Measurements from ENCODE around the gene ACTRT2. TPM values are rescaled to one million over a fixed set of nuclear protein-coding genes. Genes with fewer than 3 reads are reported as not detected.
A peak's percentile ranks its signal among the peaks of the same experiment; 100 is the strongest.

The ACTRT2 gene
- total and polyA plus RNA-seq, 2 donors (not counting 3 experiments of a cell fraction or from before 2014, with no cell fraction given): not detected

DNA sequence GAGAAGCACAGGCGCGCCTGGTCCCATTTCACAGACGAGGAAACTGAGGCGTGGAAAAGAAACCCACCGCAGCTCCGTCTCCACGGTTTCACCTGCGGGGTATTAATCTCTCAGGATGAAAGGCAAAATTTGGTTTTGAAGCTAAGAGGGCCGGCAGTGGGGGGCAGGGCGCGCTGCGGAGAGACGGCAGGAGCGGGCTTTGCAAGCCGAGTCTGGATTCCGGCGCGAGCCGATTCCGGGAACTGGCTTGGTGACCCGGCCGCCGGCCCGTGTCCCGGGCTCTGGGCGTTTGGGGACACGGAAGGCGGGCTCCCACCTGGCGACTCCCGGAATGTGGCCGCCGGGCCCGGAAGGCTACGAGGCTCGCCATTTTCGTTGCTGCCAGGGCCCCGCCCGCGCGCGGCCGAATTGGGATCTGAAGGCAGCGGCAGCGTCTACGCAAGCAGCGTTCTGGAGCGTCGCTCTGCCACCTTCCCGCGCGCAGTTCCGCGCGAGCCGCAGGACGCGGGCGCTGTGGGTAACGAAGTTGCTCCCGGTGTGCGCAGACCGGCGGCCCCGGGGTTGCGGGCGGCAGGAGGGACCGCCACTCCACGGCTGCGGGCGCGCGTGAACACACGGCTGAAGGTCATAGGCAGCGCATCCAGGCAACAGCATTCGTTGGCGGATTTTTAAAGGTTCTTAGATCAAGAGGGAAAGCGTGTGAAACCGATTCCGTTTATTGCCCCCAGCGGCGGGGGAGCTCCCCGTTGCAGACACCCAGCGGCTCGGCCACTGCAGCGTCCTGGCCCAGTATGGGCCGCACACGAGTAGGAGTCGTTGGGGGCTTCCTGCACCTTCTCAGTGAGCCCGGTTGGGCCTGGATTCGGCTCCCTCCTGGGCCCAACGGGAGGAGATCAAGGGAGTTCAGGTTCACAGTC, 42.4 kb downstream of the ACTRT2 start:
- no peak overlapping the region for H2AFZ ChIP-seq (ENCODE audit: low read depth, low read length)
- H3K9me1 ChIP-seq (replicated peaks; ENCODE audit: control insufficient read depth, extremely low read depth, insufficient read depth, low read length): no peaks in the 10 kb centered on the region
- H4K20me1 ChIP-seq (replicated peaks; ENCODE audit: control insufficient read depth, extremely low read depth, insufficient read depth, low read length): no peaks in the 10 kb centered on the region
- no peaks in the 10 kb centered on the region for H3K9me3 ChIP-seq (replicated peaks; ENCODE audit: control insufficient read depth, insufficient read depth, low read length)
- TF ChIP-seq POLR2AphosphoS5 (IDR thresholded peaks at IDR 0.05; ENCODE audit: insufficient read depth, low read depth, low read length) (no peak), EZH2 (IDR thresholded peaks at IDR 0.05; ENCODE audit: borderline replicate concordance, low read depth, low read length, severe bottlenecking) (peak; percentile 98)
- TF ChIP-seq, protein P1, sequence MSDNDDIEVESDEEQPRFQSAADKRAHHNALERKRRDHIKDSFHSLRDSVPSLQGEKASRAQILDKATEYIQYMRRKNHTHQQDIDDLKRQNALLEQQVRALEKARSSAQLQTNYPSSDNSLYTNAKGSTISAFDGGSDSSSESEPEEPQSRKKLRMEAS (IDR thresholded peaks at IDR 0.05; ENCODE audit: insufficient read depth, insufficient read length): no peak
- dilution Hi-C loops (cut with MboI; ENCODE audit: extremely low pct_ligation_motif_present, low sequenced_read_pairs) (no loop called here), intact Hi-C loops (cut with micrococcal nuclease) (loop anchor here (10.0 kb wide), 1 partner anchor 251 kb away; no protein-coding TSS in a partner anchor)
- CTCF ChIA-PET: interaction anchor here (0.6 kb wide), 1 partner anchor 17 kb away, joined by 4 read pairs; no protein-coding TSS in a partner anchor
- FAIRE-seq (no peak), DNase-seq (ENCODE audit: low read depth, low spot score) (no peak)
- POLR2A ChIA-PET: no interaction called here
- H3K27me3 ChIP-seq (ENCODE audit: control insufficient read depth in 2 of 2, insufficient read depth in 2 of 2, low read length in 2 of 2): peaks cover 46 to 59% of the 10 kb centered on the region in 2 experiments
- H3K79me2 ChIP-seq (ENCODE audit: control insufficient read depth, insufficient read depth, low read length): no peaks in the 10 kb centered on the region
- no peak overlapping the region for H3K4me2 ChIP-seq (ENCODE audit: insufficient read depth, low read length)
- no peak overlapping the region for H3K27ac ChIP-seq (ENCODE audit: insufficient read depth, low read depth, low read length)
- no peaks in the 10 kb centered on the region for H3K36me3 ChIP-seq (ENCODE audit: control insufficient read depth in 2 of 2, extremely low read depth in 1 of 2, insufficient read depth in 2 of 2, low read length in 2 of 2)
- H3K4me3 ChIP-seq (replicated peaks in 1 of 3; ENCODE audit: insufficient read depth in 1 of 3, low read depth in 1 of 3, low read length in 3 of 3): no peak overlapping the region
- H3K4me1 ChIP-seq (ENCODE audit: control insufficient read depth, extremely low read depth, insufficient read depth, low read length): no peaks in the 10 kb centered on the region
- BruUV-seq (replicated peaks): no TSS peak
- no peak overlapping the region for H3K9ac ChIP-seq (replicated peaks; ENCODE audit: extremely low read depth, insufficient read depth, low read length)

DNA sequence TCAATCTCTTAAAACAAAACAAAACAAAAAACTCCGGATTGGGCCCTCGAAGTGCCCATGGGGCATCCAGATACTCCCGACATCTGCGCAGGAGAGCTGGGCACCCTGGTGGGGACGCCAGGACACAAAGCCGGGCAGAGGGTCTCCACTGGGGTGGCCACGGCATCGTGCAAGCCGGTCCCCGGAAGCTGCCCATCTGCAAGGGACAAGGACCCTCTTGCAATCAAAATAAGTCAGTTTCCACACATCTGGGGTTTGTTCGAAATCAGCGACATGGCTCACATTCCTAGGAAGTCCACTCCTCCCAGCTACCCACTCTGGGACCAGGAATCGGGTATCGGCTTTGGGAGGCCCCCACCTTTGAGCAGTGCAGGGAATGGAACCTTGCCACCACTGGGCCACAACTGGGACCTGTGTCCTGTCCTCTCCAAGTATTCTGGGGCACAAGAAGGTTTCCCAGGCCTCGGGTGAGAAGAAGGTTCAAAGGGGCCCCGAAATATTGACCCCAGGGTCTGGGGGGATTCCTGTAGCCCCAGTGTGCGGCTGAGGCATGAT, 43.1 kb downstream of the ACTRT2 start:
- FAIRE-seq (no peak), DNase-seq (ENCODE audit: low read depth, low spot score) (no peak)
- Histone ChIP-seq H3K27ac (ENCODE audit: insufficient read depth, low read depth, low read length) (no peak overlapping the region), H3K9me1 (replicated peaks; ENCODE audit: control insufficient read depth, extremely low read depth, insufficient read depth, low read length) (no peaks in the 10 kb centered on the region), H2AFZ (ENCODE audit: low read depth, low read length) (no peak overlapping the region), H3K9me3 (replicated peaks; ENCODE audit: control insufficient read depth, insufficient read depth, low read length) (no peaks in the 10 kb centered on the region), H4K20me1 (replicated peaks; ENCODE audit: control insufficient read depth, extremely low read depth, insufficient read depth, low read length) (no peaks in the 10 kb centered on the region), H3K36me3 (ENCODE audit: control insufficient read depth in 2 of 2, extremely low read depth in 1 of 2, insufficient read depth in 2 of 2, low read length in 2 of 2) (no peaks in the 10 kb centered on the region), H3K79me2 (ENCODE audit: control insufficient read depth, insufficient read depth, low read length) (no peaks in the 10 kb centered on the region), H3K4me1 (ENCODE audit: control insufficient read depth, extremely low read depth, insufficient read depth, low read length) (no peaks in the 10 kb centered on the region), H3K27me3 (ENCODE audit: control insufficient read depth in 2 of 2, insufficient read depth in 2 of 2, low read length in 2 of 2) (peaks cover 50 to 63% of the 10 kb centered on the region in 2 experiments), H3K9ac (replicated peaks; ENCODE audit: extremely low read depth, insufficient read depth, low read length) (no peak overlapping the region), H3K4me3 (replicated peaks in 1 of 3; ENCODE audit: insufficient read depth in 1 of 3, low read depth in 1 of 3, low read length in 3 of 3) (no peak overlapping the region), H3K4me2 (ENCODE audit: insufficient read depth, low read length) (no peak overlapping the region)
- ChIA-PET CTCF (no interaction called here), POLR2A (no interaction called here)
- dilution Hi-C loops (cut with MboI; ENCODE audit: extremely low pct_ligation_motif_present, low sequenced_read_pairs): no loop called here
- BruUV-seq (replicated peaks): no TSS peak
- intact Hi-C loops (cut with micrococcal nuclease): loop anchor here (10.0 kb wide), 1 partner anchor 250 kb away; no protein-coding TSS in a partner anchor
- TF ChIP-seq FOS (IDR thresholded peaks at IDR 0.05; ENCODE audit: borderline replicate concordance, insufficient read depth, low read length) (no peak), JUN (IDR thresholded peaks at IDR 0.05; ENCODE audit: borderline replicate concordance, insufficient read depth, insufficient read length, low read depth) (no peak), MYC (IDR thresholded peaks at IDR 0.05; ENCODE audit: low read depth, low read length) (no peak), POLR2A (IDR thresholded peaks at IDR 0.05; ENCODE audit: low read depth, low read length) (no peak), GATA2 (IDR thresholded peaks at IDR 0.05; ENCODE audit: insufficient read depth, insufficient read length, low read depth, low read length) (no peak), POLR2AphosphoS5 (IDR thresholded peaks at IDR 0.05; ENCODE audit: insufficient read depth, low read depth, low read length) (no peak), EZH2 (IDR thresholded peaks at IDR 0.05; ENCODE audit: borderline replicate concordance, low read depth, low read length, severe bottlenecking) (no peak)
- TF ChIP-seq, protein P2, sequence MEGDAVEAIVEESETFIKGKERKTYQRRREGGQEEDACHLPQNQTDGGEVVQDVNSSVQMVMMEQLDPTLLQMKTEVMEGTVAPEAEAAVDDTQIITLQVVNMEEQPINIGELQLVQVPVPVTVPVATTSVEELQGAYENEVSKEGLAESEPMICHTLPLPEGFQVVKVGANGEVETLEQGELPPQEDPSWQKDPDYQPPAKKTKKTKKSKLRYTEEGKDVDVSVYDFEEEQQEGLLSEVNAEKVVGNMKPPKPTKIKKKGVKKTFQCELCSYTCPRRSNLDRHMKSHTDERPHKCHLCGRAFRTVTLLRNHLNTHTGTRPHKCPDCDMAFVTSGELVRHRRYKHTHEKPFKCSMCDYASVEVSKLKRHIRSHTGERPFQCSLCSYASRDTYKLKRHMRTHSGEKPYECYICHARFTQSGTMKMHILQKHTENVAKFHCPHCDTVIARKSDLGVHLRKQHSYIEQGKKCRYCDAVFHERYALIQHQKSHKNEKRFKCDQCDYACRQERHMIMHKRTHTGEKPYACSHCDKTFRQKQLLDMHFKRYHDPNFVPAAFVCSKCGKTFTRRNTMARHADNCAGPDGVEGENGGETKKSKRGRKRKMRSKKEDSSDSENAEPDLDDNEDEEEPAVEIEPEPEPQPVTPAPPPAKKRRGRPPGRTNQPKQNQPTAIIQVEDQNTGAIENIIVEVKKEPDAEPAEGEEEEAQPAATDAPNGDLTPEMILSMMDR (IDR thresholded peaks at IDR 0.05; ENCODE audit: extremely low read depth in 1 of 2, insufficient read depth in 1 of 2, low read depth in 1 of 2, low read length in 2 of 2): no peak
- TF ChIP-seq, protein P1 (IDR thresholded peaks at IDR 0.05; ENCODE audit: insufficient read depth, insufficient read length): no peak

All from endothelial cell of umbilical vein (primary cell).